Mucosa of descending colon (tissue), 3 donors: ENCODE measurements around the gene TMEM130. TPM values are rescaled to one million over a fixed set of nuclear protein-coding genes. Genes with fewer than 3 reads are reported as not detected.

Source experiments
- ATAC-seq: fragments of 200-7000 bp; cut with Tn5 transposase; one replicate; pipeline ENCODE4 v1.9.1; 2020; ENCODE audit warnings: mild to moderate bottlenecking, moderate library complexity
- DNase-seq, 3 donors: peaks; one replicate each; pipeline ENCODE4 v3.0.0-alpha.2; 2020
- H3K36me3 ChIP-seq: fragments of 200-600 bp; one replicate; pipeline ENCODE4 v1.8.0; 2021; ENCODE audit warnings: low read depth, mild to moderate bottlenecking
- H3K4me1 ChIP-seq: fragments of 200-600 bp; one replicate; pipeline ENCODE4 v1.8.0; 2021; ENCODE audit warnings: low read depth, mild to moderate bottlenecking
- H3K4me3 ChIP-seq: fragments of 200-600 bp; one replicate; pipeline ENCODE4 v1.8.0; 2021; ENCODE audit warnings: mild to moderate bottlenecking
- H3K9me3 ChIP-seq: fragments of 200-600 bp; one replicate; pipeline ENCODE4 v1.8.0; 2021; ENCODE audit warnings: mild to moderate bottlenecking
- CTCF ChIP-seq: fragments of 200-600 bp; IDR thresholded peaks from one replicate; pipeline ENCODE4 v1.8.0; 2022; ENCODE audit warnings: antibody characterized with exemption, mild to moderate bottlenecking
- intact Hi-C, 2 donors: fragments of 100-400 bp; cut with DNase I in 1 of 2; cut with micrococcal nuclease in 1 of 2; formaldehyde crosslinking; loops; one replicate each; pipeline versions ENCODE4 v1.11.0 to v1.11.1; 2022; cut with DNase I, micrococcal nuclease
- total RNA-seq, 3 donors: library from RNA; stranded (reverse); fragmentation: NEBNext Ultra II Directional in 2 of 3; extraction: Animal tissue kit (Norgen Biotek cat#: 25700) in 2 of 3; gene quantifications; one replicate each; pipeline versions ENCODE4 v1.2.1 to v1.2.4, GENCODE V29; 2021 to 2023
- donor health status: DM: no; HTN: no; CAD: no; lungs with moderate emphysema.
- donor health status: DM: no; HTN: no; CAD: no.
- donor health status: DM: no; HTN: yes; CAD: no.

The TMEM130 gene
- total RNA-seq, 3 donors from 2014 or later: 0.22 to 5.4 (median 0.38) TPM

DNA sequence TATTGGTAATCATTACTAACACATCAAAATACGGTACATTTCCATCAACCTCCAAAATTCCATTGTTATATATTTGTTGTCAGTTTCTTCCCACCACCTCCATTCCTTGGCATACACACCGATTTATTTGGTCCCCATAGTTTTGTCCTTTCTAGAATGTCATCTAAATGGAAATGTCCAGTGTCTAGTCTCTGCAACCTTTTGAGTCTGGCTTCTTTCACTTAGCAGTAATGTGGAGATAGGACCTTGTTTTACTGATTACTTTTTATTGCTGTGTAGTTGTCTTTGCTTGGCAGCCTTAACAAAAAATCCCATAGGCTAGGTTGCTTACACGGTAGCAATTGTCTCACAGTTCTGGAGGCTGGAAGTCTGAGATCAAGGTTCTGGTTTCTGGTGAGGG, 31.0 kb upstream of the TMEM130 start:
- no peak for DNase-seq
- no peak for TF ChIP-seq CTCF
- no peak for ATAC-seq
- no peaks in the 10 kb centered on the region for H3K9me3 ChIP-seq
- intact Hi-C loops: no loop called here
- no peaks in the 10 kb centered on the region for H3K4me1 ChIP-seq
- H3K36me3 ChIP-seq: peaks cover 20% of the 10 kb centered on the region
- H3K4me3 ChIP-seq: no peak overlapping the region

DNA sequence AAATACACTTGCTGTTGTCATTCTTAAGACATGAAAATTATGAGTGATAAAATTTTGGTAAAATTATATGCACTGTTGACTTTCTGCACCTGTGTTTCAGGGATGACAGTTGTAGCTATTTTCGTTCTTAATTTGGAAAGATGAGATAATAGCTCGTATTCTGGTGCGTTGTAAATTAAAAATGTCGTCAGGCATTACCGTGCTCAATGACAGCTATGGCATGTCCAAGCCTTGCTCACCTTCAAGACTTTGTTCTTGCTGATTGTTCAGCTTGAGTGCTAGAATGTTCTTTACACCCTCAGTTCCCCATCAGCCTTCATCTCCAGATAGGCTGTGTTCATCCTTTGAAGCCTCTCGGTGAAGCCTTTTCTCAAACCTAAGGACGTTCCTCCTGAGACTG, 30.0 kb upstream of the TMEM130 start:
- intact Hi-C loops: no loop called here
- H3K4me3 ChIP-seq: no peak overlapping the region
- TF ChIP-seq CTCF: no peak
- DNase-seq: no peak
- H3K4me1 ChIP-seq: no peaks in the 10 kb centered on the region
- H3K9me3 ChIP-seq: no peaks in the 10 kb centered on the region
- H3K36me3 ChIP-seq: peaks cover 13% of the 10 kb centered on the region
- no peak for ATAC-seq

DNA sequence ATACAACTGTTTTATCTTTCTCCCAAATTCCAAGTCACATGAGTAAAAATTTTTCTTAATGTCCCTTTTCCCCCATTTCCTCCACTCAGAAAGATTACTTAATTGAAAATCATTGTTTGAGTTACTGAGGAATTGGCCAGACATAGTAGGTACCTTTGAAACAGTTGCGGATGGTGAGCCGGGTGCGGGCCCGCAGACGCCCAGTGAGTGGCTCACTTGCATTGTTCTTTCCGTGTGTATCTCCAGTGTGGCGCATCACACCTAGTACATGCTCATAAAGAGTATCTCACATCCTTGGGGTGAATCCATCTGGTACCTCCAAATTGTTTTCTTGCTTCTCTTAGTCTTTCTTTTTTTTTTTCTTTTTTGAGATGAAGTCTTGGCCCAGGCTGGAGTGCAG, 22.8 kb upstream of the TMEM130 start:
- peaks cover 4% of the 10 kb centered on the region for H3K36me3 ChIP-seq
- no peak for ATAC-seq
- intact Hi-C loops: no loop called here
- DNase-seq: no peak
- H3K4me3 ChIP-seq: no peak overlapping the region
- no peaks in the 10 kb centered on the region for H3K9me3 ChIP-seq
- no peak for TF ChIP-seq CTCF
- no peaks in the 10 kb centered on the region for H3K4me1 ChIP-seq

GRCh38 chr7:98887038-98887437, 17.2 kb upstream of the TMEM130 start:
- Histone ChIP-seq H3K36me3 (peaks cover under 1% of the 10 kb centered on the region), H3K9me3 (no peaks in the 10 kb centered on the region), H3K4me3 (no peak overlapping the region), H3K4me1 (no peaks in the 10 kb centered on the region)
- intact Hi-C loops: no loop called here
- DNase-seq (no peak), ATAC-seq (no peak)
- TF ChIP-seq CTCF: no peak

GRCh38 chr7:98884416-98884815, 14.6 kb upstream of the TMEM130 start:
- H3K36me3 ChIP-seq: peaks cover 4% of the 10 kb centered on the region
- no peak for ATAC-seq
- intact Hi-C loops: no loop called here

More at GRCh38 chr7:98884416-98884815, 14.6 kb upstream of the TMEM130 start:
- no peak for TF ChIP-seq CTCF
- Histone ChIP-seq H3K4me1 (peaks cover 9% of the 10 kb centered on the region), H3K9me3 (no peaks in the 10 kb centered on the region), H3K4me3 (no peak overlapping the region)
- DNase-seq: no peak
